ENCODE data around the gene HDAC7.

DNA sequence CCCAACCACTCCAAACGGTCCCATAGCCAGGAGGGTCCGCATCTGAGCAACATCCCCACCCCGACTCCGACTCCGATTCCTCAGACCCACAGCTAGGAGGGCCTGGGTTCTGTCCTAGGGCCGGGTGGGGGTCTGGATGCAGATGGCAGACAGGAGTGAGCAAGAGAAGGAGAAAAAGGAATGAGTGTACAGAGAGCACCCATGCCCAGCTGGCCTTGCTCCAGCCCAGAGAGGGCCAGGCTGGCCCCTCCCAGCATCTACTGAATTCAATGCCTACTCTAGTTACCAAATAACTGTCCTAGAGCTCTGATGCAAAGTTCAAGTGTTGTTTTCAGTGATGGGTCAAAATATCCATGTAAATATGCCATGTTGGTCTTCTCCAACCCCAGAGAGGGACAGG is 44.3 kb upstream of the HDAC7 start:
- TF ChIP-seq, protein P1, sequence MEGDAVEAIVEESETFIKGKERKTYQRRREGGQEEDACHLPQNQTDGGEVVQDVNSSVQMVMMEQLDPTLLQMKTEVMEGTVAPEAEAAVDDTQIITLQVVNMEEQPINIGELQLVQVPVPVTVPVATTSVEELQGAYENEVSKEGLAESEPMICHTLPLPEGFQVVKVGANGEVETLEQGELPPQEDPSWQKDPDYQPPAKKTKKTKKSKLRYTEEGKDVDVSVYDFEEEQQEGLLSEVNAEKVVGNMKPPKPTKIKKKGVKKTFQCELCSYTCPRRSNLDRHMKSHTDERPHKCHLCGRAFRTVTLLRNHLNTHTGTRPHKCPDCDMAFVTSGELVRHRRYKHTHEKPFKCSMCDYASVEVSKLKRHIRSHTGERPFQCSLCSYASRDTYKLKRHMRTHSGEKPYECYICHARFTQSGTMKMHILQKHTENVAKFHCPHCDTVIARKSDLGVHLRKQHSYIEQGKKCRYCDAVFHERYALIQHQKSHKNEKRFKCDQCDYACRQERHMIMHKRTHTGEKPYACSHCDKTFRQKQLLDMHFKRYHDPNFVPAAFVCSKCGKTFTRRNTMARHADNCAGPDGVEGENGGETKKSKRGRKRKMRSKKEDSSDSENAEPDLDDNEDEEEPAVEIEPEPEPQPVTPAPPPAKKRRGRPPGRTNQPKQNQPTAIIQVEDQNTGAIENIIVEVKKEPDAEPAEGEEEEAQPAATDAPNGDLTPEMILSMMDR (IDR thresholded peaks at IDR 0.05) = no peak
- TF ChIP-seq POLR2A (IDR thresholded peaks at IDR 0.05) = no peak

All from prostate gland (tissue), 2 donors.